Measurements from ENCODE around the gene MALRD1.

DNA sequence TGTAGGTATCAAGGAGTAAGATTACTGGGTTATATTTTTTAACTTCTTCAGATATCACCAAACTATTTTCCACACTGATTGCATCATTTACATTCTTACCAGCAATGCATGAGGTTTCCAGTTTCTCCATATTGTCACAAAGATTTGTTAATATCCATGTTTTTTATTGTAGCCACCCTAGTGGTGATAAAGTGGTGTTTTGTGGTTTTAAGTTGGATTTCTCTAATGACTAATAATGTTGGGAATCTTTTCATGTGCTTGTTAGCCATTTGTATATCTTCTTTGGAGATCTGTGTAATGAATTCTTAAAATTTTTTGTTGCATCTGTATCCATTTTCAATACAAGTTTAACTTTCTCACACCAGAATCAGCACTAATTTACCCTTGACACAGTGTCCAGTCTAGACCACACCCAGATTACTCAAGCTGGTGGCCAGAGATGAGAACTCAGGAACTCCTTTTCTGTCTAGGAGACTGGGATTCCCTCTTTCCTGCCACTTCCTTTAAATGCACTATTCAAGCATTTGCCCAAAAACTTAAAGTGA, 700.7 kb downstream of the MALRD1 start:
- TF ChIP-seq, protein P1, sequence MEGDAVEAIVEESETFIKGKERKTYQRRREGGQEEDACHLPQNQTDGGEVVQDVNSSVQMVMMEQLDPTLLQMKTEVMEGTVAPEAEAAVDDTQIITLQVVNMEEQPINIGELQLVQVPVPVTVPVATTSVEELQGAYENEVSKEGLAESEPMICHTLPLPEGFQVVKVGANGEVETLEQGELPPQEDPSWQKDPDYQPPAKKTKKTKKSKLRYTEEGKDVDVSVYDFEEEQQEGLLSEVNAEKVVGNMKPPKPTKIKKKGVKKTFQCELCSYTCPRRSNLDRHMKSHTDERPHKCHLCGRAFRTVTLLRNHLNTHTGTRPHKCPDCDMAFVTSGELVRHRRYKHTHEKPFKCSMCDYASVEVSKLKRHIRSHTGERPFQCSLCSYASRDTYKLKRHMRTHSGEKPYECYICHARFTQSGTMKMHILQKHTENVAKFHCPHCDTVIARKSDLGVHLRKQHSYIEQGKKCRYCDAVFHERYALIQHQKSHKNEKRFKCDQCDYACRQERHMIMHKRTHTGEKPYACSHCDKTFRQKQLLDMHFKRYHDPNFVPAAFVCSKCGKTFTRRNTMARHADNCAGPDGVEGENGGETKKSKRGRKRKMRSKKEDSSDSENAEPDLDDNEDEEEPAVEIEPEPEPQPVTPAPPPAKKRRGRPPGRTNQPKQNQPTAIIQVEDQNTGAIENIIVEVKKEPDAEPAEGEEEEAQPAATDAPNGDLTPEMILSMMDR (IDR thresholded peaks at IDR 0.05) = no peak
- no peak for TF ChIP-seq POLR2A (IDR thresholded peaks at IDR 0.05)
